CD4-positive, alpha-beta memory T cell (primary cell): Measurements from ENCODE around the gene ST3GAL3. TPM values are rescaled to one million over a fixed set of nuclear protein-coding genes. Genes with fewer than 3 reads are reported as not detected.

Experiments
- CTCF ChIA-PET: fragments of 350-600 bp; sonication (Branson Sonifier 250); formaldehyde crosslinking; loops from one replicate; lab custom pipeline; 2021; ENCODE audit warnings: inconsistent platforms; ENCODE audit not compliant: partially characterized antibody; lab: Charles Lee
- POLR2A ChIA-PET: fragments of 350-600 bp; sonication (Branson Sonifier 250); formaldehyde crosslinking; loops from one replicate; lab custom pipeline; 2021; ENCODE audit not compliant: partially characterized antibody; lab: Charles Lee
- DNase-seq, 5 donors: peaks; one replicate each; pipeline versions ENCODE4 v3.0.0 to v3.0.0-alpha.2; 2020 to 2022; ENCODE audit warnings: mixed read lengths in 1 of 5
- H3K27ac ChIP-seq: one replicate; pipeline ENCODE4 v1.7.0; 2013; ENCODE audit warnings: low read depth, low read length
- H3K27me3 ChIP-seq: 2 replicates; pipeline ENCODE4 v1.7.0; 2013; ENCODE audit warnings: mild to moderate bottlenecking, low read length, moderate library complexity; ENCODE audit not compliant: insufficient read depth
- H3K36me3 ChIP-seq: 2 replicates; pipeline ENCODE4 v1.7.0; 2013; ENCODE audit warnings: mild to moderate bottlenecking, low read length, moderate library complexity; ENCODE audit not compliant: insufficient read depth
- H3K4me1 ChIP-seq: 2 replicates; pipeline ENCODE4 v1.7.0; 2013; ENCODE audit warnings: mild to moderate bottlenecking, low read length, moderate library complexity; ENCODE audit not compliant: insufficient read depth
- H3K4me3 ChIP-seq, 2 donors: one replicate each; pipeline ENCODE4 v1.7.0; 2013; ENCODE audit warnings: low read length in 2 of 2, mild to moderate bottlenecking in 1 of 2
- H3K9me3 ChIP-seq, 2 donors: one replicate each; pipeline ENCODE4 v1.7.0; 2013; ENCODE audit warnings: low read length in 2 of 2, control low read depth in 1 of 2; ENCODE audit not compliant: control insufficient read depth in 1 of 2
- H3K27ac Mint-ChIP-seq, 7 donors: one replicate each; pipeline ENCODE4 v1.8.0; 2020 to 2021; ENCODE audit warnings: mixed read lengths in 7 of 7, mild to moderate bottlenecking in 6 of 7, inconsistent platforms in 3 of 7, moderate library complexity in 3 of 7
- H3K27me3 Mint-ChIP-seq, 2 donors: one replicate each; pipeline ENCODE4 v1.8.0; 2020 to 2021; ENCODE audit warnings: mixed read lengths in 2 of 2
- H3K36me3 Mint-ChIP-seq, 2 donors: one replicate each; pipeline ENCODE4 v1.8.0; 2020 to 2021; ENCODE audit warnings: mixed read lengths in 2 of 2, inconsistent platforms in 1 of 2, mild to moderate bottlenecking in 1 of 2
- H3K4me1 Mint-ChIP-seq, 4 donors: one replicate each; pipeline ENCODE4 v1.8.0; 2020 to 2021; ENCODE audit warnings: mixed read lengths in 4 of 4, mild to moderate bottlenecking in 1 of 4
- H3K4me3 Mint-ChIP-seq, 8 donors: one replicate each; pipeline ENCODE4 v1.8.0; 2020 to 2021; ENCODE audit warnings: mixed read lengths in 8 of 8, mild to moderate bottlenecking in 7 of 8, moderate library complexity in 6 of 8, inconsistent platforms in 3 of 8
- H3K9me3 Mint-ChIP-seq, 8 donors: one replicate each; pipeline ENCODE4 v1.8.0; 2020 to 2021; ENCODE audit warnings: mixed read lengths in 8 of 8, mild to moderate bottlenecking in 5 of 8, inconsistent platforms in 3 of 8, moderate library complexity in 1 of 8
- intact Hi-C: fragments of 100-400 bp; cut with micrococcal nuclease; formaldehyde crosslinking; loops from one replicate; pipeline ENCODE4 v1.15.1; 2023
- polyA plus RNA-seq, 2 donors: library from polyadenylated mRNA; unstranded; fragments of 300-500 nt; fragmentation: Illumina TruSeq; gene quantifications; one replicate each; pipeline ENCODE4 v1.2.3, GENCODE V29; 2021
- total RNA-seq, 2 experiments: library from RNA; stranded (reverse); gene quantifications; one replicate each; pipeline ENCODE4 v1.2.3, GENCODE V29; 2021

ST3GAL3 gene
- total and polyA plus RNA-seq, 4 experiments from 2014 or later: 6.1 to 29.6 (median 16.3) TPM

- peak within 1 kb of the TSS; percentile 90 to 96 for H3K4me3 ChIP-seq
- H3K27ac ChIP-seq: peak within 1 kb of the TSS; percentile 83
- H3K4me1 ChIP-seq: peaks cover 52% of the 10 kb centered on the region
- intact Hi-C loops: loop anchor here (1.0 kb wide), 3 partner anchors 17 to 56 kb away; partner anchors contain the start of genes CCDC24 and IPO13
- Mint-ChIP-seq H3K9me3 (peaks cover 0 to under 1% (median 0%) of the 10 kb centered on the region in 8 donors), H3K27me3 (no peaks in the 10 kb centered on the region), H3K27ac (peak within 1 kb of the TSS; percentile 95 to 98 (median 96)), H3K4me1 (peaks cover 42 to 73% (median 58%) of the 10 kb centered on the region in 4 donors), H3K4me3 (peak within 1 kb of the TSS; percentile 91 to 98 (median 93)), H3K36me3 (peaks cover 24 to 53% of the 10 kb centered on the region in 2 donors)
- no peaks in the 10 kb centered on the region for H3K27me3 ChIP-seq
- no peaks in the 10 kb centered on the region for H3K9me3 ChIP-seq
- ChIA-PET CTCF (interaction anchor here (1.1 to 1.8 kb wide), 4 partner anchors 15 to 32 kb away, joined by 4 to 8 read pairs (median 6); no protein-coding TSS in a partner anchor), POLR2A (interaction anchor here (0.9 to 5.7 kb wide), 11 partner anchors 11 to 802 kb away, joined by 3 to 44 read pairs (median 5); partner anchors contain the start of genes CCDC24, CFAP57, EBNA1BP2 and IPO13)
- H3K36me3 ChIP-seq: peaks cover 29% of the 10 kb centered on the region
- peak; percentile 86 to 93 (median 89) for DNase-seq
Observed at GRCh38 chr1:43974443-43975248, 267.3 kb downstream of the ST3GAL3 start, which contains the start of gene ATP6V0B. TSS of gene ATP6V0B (plus strand) at chr1:43974960. CDS start at chr1:43975041, 81 bp downstream.

GRCh38 chr1:43975249-43975961 is 268.1 kb downstream of the ST3GAL3 start:
- Histone ChIP-seq H3K4me3 (peak overlapping the region; percentile 90 to 96), H3K27ac (peak overlapping the region; percentile 83), H3K4me1 (peaks cover 54% of the 10 kb centered on the region), H3K9me3 (no peaks in the 10 kb centered on the region), H3K36me3 (peaks cover 29% of the 10 kb centered on the region), H3K27me3 (no peaks in the 10 kb centered on the region)
- intact Hi-C loops: loop anchor here (1.0 kb wide), 1 partner anchor 16 kb away; the partner anchor contains the start of gene CCDC24
- Mint-ChIP-seq H3K27me3 (no peaks in the 10 kb centered on the region), H3K4me3 (peak overlapping the region; percentile 90 to 98 (median 93)), H3K9me3 (no peaks in the 10 kb centered on the region), H3K27ac (peak overlapping the region; percentile 87 to 98 (median 95)), H3K4me1 (peaks cover 40 to 73% (median 55%) of the 10 kb centered on the region in 4 donors), H3K36me3 (peaks cover 24 to 52% of the 10 kb centered on the region in 2 donors)
- peak; percentile 48 to 70 (median 50) for DNase-seq
- POLR2A ChIA-PET: interaction anchor here (0.9 to 5.7 kb wide), 10 partner anchors 11 to 803 kb away, joined by 3 to 44 read pairs (median 6); partner anchors contain the start of genes CCDC24, CFAP57, EBNA1BP2 and IPO13
- CTCF ChIA-PET: interaction anchor here (1.1 to 1.8 kb wide), 4 partner anchors 15 to 31 kb away, joined by 4 to 8 read pairs (median 6); no protein-coding TSS in a partner anchor

DNA sequence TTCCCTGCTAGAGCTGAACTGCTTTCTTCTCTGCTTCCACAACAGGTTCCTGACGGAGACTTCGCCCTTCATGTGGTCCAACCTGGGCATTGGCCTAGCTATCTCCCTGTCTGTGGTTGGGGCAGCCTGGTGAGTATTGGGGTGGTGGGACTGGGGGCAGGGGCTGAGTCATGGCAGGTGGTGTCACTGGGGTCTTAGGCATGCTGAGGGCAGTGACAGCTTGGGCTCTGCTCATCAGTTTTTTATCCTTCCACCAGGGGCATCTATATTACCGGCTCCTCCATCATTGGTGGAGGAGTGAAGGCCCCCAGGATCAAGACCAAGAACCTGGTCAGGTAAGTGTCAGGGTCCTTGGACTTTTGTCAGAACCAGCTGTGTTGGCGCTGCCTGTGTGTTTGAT is 268.7 kb downstream of the ST3GAL3 start:
- Histone ChIP-seq H3K9me3 (no peaks in the 10 kb centered on the region), H3K4me3 (peak overlapping the region in 1 of 2 donors; percentile 96), H3K27me3 (no peaks in the 10 kb centered on the region), H3K36me3 (peaks cover 29% of the 10 kb centered on the region), H3K27ac (peak overlapping the region; percentile 83), H3K4me1 (peaks cover 48% of the 10 kb centered on the region)
- H3K27ac Mint-ChIP-seq: peak overlapping the region; percentile 87 to 98 (median 95)
- peak overlapping the region; percentile 90 to 98 (median 93) for H3K4me3 Mint-ChIP-seq
- no peaks in the 10 kb centered on the region for H3K27me3 Mint-ChIP-seq
- H3K4me1 Mint-ChIP-seq: peaks cover 38 to 71% (median 54%) of the 10 kb centered on the region in 4 donors
- ChIA-PET CTCF (interaction anchor here (1.1 to 1.8 kb wide), 3 partner anchors 29 to 30 kb away, joined by 4 to 7 read pairs (median 5); no protein-coding TSS in a partner anchor), POLR2A (interaction anchor here (1.0 to 5.7 kb wide), 6 partner anchors 13 to 656 kb away, joined by 4 to 44 read pairs (median 8); partner anchors contain the start of genes CCDC24, IPO13 and ST3GAL3)
- intact Hi-C loops: no loop called here
- DNase-seq: no peak
- peaks cover 24 to 52% of the 10 kb centered on the region in 2 donors for H3K36me3 Mint-ChIP-seq
- no peaks in the 10 kb centered on the region for H3K9me3 Mint-ChIP-seq

DNA sequence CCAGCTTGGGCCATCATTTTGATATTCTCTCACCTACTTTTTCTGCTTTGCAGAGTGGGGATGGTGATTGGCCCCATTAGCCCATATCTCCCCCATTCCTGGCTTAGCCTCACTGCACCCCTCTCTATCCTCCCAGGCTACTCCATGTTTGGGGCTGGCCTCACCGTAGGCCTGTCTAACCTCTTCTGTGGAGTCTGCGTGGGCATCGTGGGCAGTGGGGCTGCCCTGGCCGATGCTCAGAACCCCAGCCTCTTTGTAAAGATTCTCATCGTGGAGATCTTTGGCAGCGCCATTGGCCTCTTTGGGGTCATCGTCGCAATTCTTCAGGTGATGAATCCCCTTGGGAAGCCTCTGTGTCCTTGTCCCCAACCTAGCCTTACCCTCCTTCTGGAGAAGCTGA is 269.6 kb downstream of the ST3GAL3 start:
- peaks cover 48% of the 10 kb centered on the region for H3K4me1 ChIP-seq
- Mint-ChIP-seq H3K4me1 (peaks cover 37 to 68% (median 53%) of the 10 kb centered on the region in 4 donors), H3K27me3 (no peaks in the 10 kb centered on the region), H3K9me3 (no peaks in the 10 kb centered on the region), H3K27ac (peak overlapping the region in 2 of 7 donors; percentile 70 to 96), H3K4me3 (peak overlapping the region; percentile 22 to 98 (median 70)), H3K36me3 (peaks cover 24 to 52% of the 10 kb centered on the region in 2 donors)
- DNase-seq: no peak
- no peaks in the 10 kb centered on the region for H3K9me3 ChIP-seq
- ChIA-PET CTCF (no interaction called here), POLR2A (interaction anchor here (1.1 to 3.0 kb wide), 3 partner anchors 12 to 54 kb away, joined by 4 to 11 read pairs (median 6); no protein-coding TSS in a partner anchor)
- no peak overlapping the region for H3K4me3 ChIP-seq
- H3K27ac ChIP-seq: no peak overlapping the region
- peaks cover 29% of the 10 kb centered on the region for H3K36me3 ChIP-seq
- intact Hi-C loops: no loop called here
- H3K27me3 ChIP-seq: no peaks in the 10 kb centered on the region

GRCh38 chr1:43977376-43978263 is 270.3 kb downstream of the ST3GAL3 start:
- intact Hi-C loops: no loop called here
- Mint-ChIP-seq H3K9me3 (no peaks in the 10 kb centered on the region), H3K4me1 (peaks cover 39 to 68% (median 51%) of the 10 kb centered on the region in 4 donors), H3K4me3 (peak overlapping the region; percentile 5 to 98 (median 76)), H3K27me3 (no peaks in the 10 kb centered on the region), H3K36me3 (peaks cover 24 to 50% of the 10 kb centered on the region in 2 donors), H3K27ac (peak overlapping the region in 4 of 7 donors; percentile 0 to 96 (median 31))
- CTCF ChIA-PET: no interaction called here
- H3K4me1 ChIP-seq: peaks cover 48% of the 10 kb centered on the region
- POLR2A ChIA-PET: interaction anchor here (1.0 to 3.0 kb wide), 3 partner anchors 10 to 15 kb away, joined by 3 to 11 read pairs (median 4); no protein-coding TSS in a partner anchor
- no peaks in the 10 kb centered on the region for H3K9me3 ChIP-seq
- DNase-seq: no peak
- no peak overlapping the region for H3K4me3 ChIP-seq
- peaks cover 25% of the 10 kb centered on the region for H3K36me3 ChIP-seq
- no peak overlapping the region for H3K27ac ChIP-seq
- no peaks in the 10 kb centered on the region for H3K27me3 ChIP-seq

DNA sequence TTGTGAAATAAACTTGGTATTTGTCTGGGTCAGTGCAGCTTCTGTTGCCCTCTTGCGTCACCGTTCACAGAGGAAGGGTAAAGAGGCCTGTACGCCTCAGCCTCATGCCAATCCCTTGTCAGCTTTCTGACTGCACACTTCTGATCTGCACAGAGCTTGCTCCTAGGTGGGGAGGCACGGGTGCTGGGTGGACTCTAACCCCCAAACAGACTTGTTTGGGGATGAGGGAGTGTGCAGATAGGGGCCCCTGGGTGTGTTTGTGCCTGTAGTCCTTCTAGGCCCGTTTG is 270.9 kb downstream of the ST3GAL3 start:
- H3K27ac ChIP-seq: no peak overlapping the region

More for the DNA sequence above, 270.9 kb downstream of the ST3GAL3 start:
- no peak for DNase-seq
- CTCF ChIA-PET: no interaction called here
- Histone ChIP-seq H3K9me3 (no peaks in the 10 kb centered on the region), H3K4me1 (peaks cover 48% of the 10 kb centered on the region), H3K36me3 (peaks cover 23% of the 10 kb centered on the region), H3K27me3 (no peaks in the 10 kb centered on the region), H3K4me3 (no peak overlapping the region)
- Mint-ChIP-seq H3K27me3 (no peaks in the 10 kb centered on the region), H3K36me3 (peaks cover 21 to 47% of the 10 kb centered on the region in 2 donors), H3K4me1 (peaks cover 40 to 66% (median 51%) of the 10 kb centered on the region in 4 donors), H3K27ac (peak overlapping the region in 6 of 7 donors; percentile 62 to 96 (median 71)), H3K4me3 (peak overlapping the region; percentile 58 to 98 (median 82)), H3K9me3 (no peaks in the 10 kb centered on the region)
- intact Hi-C loops: no loop called here
- POLR2A ChIA-PET: interaction anchor here (1.0 kb wide), 1 partner anchor 9 kb away, joined by 3 read pairs; no protein-coding TSS in a partner anchor
